NCI-H1092 treated with DMSO at 0.1 percent for 48 hours (cell line): ENCODE measurements around the gene TMEM132C.
"Not testable (repeated sequence)": the region's sequence is repeated elsewhere in the genome, so short reads cannot be mapped to it uniquely, and the experiment has no call there.

Experiments
- DNase-seq: peaks from one replicate; lab custom pipeline; 2025; lab: John Stamatoyannopoulos, UW

The TMEM132C gene

GRCh38 chr12:128267131-128267622 lies at the start of gene TMEM132C:
TSS of gene TMEM132C (plus strand) at chr12:128267170. CDS start at chr12:128267403, 233 bp downstream.
- no peak for DNase-seq

DNA sequence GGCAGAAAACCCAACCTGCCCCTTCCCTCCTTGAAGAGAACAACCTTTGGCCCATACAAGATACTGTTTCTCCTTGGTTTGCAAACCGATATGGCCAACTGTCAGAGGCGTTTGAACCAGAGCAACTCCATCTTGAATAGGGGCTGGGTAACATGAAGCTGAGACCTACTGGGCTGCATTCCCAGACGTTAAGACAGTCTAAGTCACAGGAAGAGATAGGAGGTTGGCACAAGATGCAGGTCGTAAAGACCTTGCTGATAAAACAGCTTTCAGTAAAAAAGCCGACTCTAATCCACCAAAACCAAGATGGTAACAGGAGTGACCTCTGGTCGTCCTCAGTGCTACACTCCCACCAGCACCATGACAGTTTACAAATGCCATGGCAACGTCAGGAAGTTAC lies 42.7 kb upstream of the TMEM132C start:
- no peak for DNase-seq

DNA sequence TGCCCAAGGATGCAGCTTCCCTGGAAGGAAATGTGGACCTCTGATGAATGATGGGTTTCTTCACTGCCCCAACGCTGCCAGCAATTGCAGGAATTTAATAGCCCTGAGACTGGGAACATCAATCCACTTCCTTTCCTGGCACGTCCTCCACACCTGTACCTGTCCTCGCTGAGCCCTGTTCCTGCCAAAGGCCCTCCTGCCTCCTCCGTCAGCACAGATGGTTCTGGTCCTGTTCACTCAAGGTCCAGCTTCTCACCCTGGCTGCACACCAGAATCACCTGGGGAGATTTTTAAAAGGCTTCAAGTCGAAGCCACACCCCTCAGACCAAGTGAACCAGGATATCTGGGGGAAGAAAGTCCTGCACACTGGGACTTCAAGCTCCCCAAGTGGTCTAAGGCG lies 38.4 kb upstream of the TMEM132C start:
- DNase-seq, result no peak

DNA sequence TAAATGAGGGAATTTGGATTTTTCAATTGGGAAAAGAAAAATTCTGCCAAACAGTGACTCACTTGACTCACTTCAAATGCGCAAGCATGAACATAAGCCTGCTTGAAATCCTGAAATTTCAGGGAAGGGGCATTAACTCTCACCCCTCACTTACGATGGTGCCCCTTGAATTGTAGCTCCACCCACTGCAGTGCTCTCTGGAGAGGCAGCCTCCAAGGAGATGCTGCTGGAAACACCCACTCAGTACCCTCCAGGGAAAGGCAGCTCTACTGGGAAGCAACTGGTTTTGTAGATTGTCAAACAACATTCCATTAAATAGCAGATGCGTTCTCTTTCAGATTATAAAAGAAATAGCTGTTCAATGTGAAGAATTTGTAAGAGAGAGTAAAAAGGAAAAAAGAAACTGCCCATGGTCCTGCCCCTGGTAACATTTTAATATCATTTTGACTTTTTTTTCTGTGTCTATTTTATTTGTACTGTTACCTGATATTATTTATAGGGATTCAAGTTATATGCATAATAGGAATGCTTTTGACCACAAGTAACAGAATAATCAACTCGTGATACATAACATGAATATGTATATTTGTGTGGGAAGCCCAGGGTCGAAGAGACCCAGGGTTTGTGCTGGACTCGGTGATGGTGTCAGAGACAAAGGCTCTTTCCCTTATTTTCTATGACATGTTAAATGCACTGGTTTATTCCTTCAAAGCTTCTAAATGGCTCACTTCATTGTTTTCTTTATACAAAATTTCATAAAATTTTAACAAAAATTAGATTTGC lies 31.1 kb upstream of the TMEM132C start:
- no peak for DNase-seq

GRCh38 chr12:128236525-128236924 lies 30.4 kb upstream of the TMEM132C start:
- DNase-seq, result no peak

DNA sequence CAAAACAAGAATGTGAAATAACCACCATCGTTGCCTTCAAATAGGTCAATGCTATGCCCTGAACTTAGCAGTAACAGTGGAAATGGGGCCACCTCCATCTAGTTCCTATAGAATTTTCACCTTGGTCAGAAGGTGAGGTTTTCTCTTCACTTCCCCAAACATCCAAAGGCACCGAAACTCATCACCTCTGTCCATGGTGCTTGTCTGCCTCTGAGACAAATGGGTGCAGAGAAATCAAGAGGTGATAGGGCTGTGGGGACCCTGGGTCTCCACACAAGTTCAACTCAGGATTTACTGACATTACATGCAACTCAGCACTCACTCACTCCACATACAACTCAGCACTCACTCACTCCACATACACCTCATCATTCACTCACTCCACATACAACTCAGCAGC lies 26.2 kb upstream of the TMEM132C start:
- DNase-seq, result no peak

- DNase-seq, result no peak
Observed at GRCh38 chr12:128245121-128245520, 21.8 kb upstream of the TMEM132C start.

DNA sequence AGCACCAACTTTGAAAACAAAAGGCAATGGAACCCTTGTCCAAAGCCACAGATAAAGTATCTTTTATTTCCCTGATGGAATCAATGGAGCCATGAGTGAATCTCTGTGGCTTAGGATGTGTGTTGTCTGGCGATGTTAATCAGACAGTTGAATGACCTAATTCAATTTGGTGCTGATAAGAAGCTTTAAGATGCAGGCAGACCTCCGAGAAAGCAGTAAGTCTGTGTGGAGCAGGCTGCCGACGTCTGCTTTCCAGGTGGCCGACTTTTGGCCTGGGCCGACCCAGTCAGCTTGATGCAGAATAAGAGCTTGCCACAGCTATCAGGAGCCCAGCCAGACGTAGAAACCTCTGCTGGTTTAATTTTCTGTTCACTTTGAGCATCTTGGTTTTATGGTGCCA lies 21.1 kb upstream of the TMEM132C start:
- DNase-seq, result no peak

DNA sequence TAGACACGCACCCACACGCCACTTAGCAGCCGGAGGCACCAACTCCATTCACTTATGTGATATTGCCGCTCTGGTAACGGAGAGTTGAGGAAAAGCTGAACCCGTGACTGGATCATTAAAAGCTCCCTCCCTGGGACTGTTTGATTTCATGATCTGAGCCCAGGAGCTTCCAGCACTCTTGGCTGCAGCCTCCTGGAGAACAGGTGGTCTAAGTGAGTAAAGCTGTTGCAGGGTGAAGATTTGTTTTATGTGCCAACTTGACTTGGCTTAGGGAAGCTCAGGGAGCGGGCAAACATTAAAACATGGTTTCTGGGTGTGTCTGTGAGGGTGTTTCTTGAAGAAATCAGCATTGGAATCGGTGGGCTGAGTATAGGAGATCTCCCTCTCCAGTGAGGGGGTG lies 16.9 kb upstream of the TMEM132C start:
- no peak for DNase-seq

- DNase-seq, result not testable (repeated sequence)
Observed at GRCh38 chr12:128253829-128254228, 13.1 kb upstream of the TMEM132C start.

DNA sequence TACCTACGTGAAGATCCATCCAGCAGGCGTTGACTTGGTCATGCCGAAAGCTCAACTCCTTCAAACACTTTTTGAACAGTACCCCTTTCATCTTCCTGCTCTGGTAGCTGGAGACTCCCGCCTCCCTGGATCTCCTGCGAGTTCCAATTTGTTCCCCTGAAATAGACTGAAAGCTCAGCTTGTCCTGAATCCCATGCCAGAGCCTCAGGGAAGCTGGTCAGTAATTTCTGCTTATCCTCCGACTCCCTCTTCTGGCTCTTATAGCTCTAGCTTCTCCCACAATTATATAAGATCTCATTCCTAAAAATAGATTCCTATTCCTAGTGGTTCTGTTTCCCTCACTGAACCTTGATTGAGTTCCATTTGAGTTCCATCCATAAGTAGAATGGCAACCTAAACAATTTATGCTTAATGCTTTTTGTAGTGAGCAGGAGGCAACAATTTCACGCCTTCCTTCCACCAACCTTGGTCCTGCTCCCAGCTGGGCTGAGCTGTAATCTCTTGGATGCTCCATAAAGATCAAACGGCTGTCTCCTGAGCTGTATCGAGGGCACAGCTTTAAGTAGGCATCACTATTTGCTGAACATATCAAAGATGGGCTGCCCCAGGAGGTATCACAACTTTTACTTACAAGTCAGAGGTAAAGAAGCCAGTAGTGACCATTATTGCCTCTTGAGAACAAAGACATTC lies 8.0 kb upstream of the TMEM132C start:
- DNase-seq, result peak; percentile 35

DNA sequence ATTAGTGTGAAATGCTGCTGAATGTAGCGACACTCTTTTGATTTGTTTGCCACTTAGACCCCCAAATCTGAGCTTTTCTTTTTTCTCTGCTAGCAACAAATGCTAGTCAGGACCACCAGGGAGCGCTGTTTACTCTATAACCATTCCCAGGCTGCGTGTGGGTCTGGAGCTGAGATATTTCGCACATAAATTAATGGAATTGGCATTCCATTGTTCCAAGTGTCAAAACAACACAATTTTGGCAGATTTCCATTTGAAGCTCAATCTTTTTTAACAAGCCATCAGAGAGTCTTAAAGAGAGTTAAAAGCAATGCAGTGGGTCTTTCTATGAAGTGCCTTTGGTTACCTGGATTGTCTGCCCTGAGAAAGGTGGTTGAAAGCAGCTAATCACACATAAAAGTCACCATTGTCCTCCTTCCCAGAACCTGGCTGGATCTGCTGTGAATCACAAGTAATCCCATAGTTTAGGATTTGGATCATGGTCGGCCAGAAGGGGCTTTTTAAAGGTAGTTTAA lies 7.4 kb upstream of the TMEM132C start:
- DNase-seq, result peak; percentile 74

- DNase-seq, result no peak
Observed at GRCh38 chr12:128261757-128262156, 5.2 kb upstream of the TMEM132C start.

GRCh38 chr12:128265566-128265965 lies 1.4 kb upstream of the TMEM132C start:
- DNase-seq, result no peak

DNA sequence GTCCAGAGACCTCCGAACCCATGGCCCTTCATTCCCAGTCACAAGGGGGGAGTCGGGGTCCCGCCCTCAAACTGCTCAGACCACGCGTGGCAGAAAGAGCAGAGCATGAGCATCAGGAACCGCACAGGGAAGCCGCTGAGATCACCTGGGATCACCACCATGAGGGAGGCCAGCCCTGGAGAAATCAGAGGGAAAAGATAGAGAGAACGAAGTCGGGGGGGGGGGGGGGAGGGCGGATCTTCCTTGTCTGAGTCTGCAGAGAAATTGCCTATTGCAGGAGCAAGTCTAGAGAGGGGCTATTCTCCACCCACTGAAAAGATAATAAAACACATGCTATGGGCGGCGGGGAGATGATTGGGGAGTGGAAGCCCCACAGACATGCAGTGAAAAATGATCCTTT lies 884 bp upstream of the TMEM132C start:
- DNase-seq, result no peak

GRCh38 chr12:128266541-128267130 lies 334 bp upstream of the TMEM132C start:
- no peak for DNase-seq

GRCh38 chr12:128267651-128268378 lies 845 bp downstream of the TMEM132C start:
- DNase-seq, result peak; percentile 4

DNA sequence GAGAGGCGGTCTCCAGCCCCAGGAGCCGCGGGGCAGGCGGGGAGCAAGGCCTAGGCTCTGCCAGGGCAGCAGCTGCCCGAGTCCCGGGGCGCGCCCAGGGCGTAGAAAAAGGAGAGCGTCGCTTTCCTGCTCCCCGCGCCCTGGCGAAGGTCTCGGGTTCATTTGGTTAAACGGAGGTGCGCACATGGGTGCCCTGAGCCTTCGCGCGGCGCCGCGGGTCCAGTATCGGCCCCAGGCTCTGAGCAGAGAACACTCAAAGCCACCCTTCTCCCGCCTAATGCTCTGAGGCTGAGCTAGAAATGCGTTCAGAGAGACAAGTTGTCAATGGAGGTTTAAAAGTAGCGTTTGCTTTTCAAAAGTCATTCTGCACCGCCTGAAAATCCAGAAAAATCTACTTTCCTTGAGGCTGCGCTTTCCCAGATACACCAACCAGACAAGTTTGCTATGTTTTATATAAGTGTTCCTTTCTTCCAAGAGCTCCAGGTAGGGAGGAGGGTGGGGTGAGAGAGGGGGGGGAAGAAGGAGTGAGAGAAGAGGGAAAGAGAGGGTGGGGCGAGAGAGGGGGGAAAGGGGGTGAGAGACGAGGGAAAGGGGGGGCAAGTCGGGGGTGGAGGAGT lies 1.5 kb downstream of the TMEM132C start:
- peak; percentile 6 for DNase-seq

DNA sequence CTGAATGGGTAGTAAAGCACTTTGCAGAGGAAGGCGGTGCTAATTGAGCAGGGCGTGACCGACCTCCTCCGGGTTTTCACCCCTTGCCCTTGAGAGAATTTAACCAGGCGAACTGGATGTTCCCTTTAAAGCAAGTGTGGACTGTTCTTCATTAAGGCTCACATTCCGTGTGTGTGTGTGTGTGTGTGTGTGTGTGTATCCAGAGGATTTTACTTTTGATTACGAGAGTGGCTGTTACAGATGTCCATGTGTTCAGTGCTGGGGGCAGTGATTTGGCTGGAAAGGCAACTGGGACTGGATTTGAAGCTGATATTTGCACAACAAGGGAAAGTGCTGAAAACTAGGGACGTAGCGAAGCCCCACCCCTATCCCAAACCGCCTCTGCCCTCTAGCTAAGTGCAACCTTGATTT lies 2.2 kb downstream of the TMEM132C start:
- DNase-seq, result no peak

- no peak for DNase-seq
Observed at GRCh38 chr12:128276471-128276870, 9.5 kb downstream of the TMEM132C start.

- no peak for DNase-seq
Observed at GRCh38 chr12:128286970-128287369, 20.0 kb downstream of the TMEM132C start.

DNA sequence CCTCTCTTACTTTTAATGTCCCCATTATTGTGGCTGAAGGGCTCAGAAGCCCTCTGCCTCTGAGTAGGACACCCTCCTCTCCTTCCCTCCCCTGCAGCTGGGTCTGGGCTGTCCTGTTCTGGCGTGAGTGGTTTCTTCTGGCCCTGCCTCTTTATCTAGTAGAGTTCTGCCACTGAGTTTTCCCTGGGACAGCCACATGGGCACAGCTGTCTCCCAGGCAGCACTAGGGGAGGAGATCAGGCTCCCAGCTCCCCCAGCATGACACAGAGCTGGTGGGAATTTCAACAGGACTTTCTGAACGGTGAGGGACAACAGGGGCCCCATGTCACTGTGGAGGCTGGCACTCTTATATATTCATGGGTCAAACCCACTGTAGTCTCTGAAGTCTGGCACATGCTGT lies 21.4 kb downstream of the TMEM132C start:
- DNase-seq, result no peak
